GF-D8 (cell line): ENCODE results near the gene SLCO2B1.

Experiments used
- DNase-seq: peaks from one replicate; lab custom pipeline; 2025; lab: John Stamatoyannopoulos, UW

Gene SLCO2B1

GRCh38 chr11:75248924-75249256 is 98.0 kb downstream of the SLCO2B1 start:
- DNase-seq, result no peak

- no peak for DNase-seq
Observed at GRCh38 chr11:75249704-75250103, 98.8 kb downstream of the SLCO2B1 start.

DNA sequence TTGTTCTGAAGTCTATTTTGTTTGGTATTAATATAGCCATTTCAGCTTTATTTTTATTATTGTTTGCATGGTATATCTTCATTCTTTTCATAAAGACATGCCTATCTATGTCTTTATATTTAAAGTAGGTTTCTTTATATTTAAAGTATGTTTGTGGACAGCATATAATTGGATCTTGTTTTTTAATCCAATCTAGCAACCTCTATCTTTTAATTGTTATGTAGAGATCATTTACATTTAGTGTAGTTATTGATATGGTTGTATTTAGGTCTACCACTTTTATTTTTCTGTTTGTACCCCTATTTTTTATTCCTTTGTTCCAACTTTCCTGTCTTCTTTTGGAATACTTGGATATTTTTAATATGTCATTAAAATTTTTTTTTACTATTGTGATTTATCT is 103.4 kb downstream of the SLCO2B1 start:
- no peak for DNase-seq
